IPS-18c (cell line): ENCODE measurements around the gene TMCC3.
"Not testable (repeated sequence)": the region's sequence is repeated elsewhere in the genome, so short reads cannot be mapped to it uniquely, and the experiment has no call there.

ENCODE experiments used
- H3K4me3 ChIP-seq: 2 replicates; pipeline ENCODE4 v1.7.0; 2013; ENCODE audit warnings: low read depth, mild to moderate bottlenecking, low read length, moderate library complexity; ENCODE audit not compliant: insufficient read depth
- H3K9me3 ChIP-seq: one replicate; pipeline ENCODE4 v1.6.1; 2013; ENCODE audit warnings: mild to moderate bottlenecking, low read length, moderate library complexity; ENCODE audit not compliant: control insufficient read depth, insufficient read depth

The TMCC3 gene

GRCh38 chr12:94565683-94566082 is 84.7 kb downstream of the TMCC3 start:
- Histone ChIP-seq H3K4me3 (no peak overlapping the region), H3K9me3 (no peaks in the 10 kb centered on the region)

- H3K4me3 ChIP-seq = no peak overlapping the region
- no peaks in the 10 kb centered on the region for H3K9me3 ChIP-seq
Measured at GRCh38 chr12:94563286-94563685, 87.1 kb downstream of the TMCC3 start.

- H3K9me3 ChIP-seq = no peaks in the 10 kb centered on the region
- H3K4me3 ChIP-seq = no peak overlapping the region
Measured at GRCh38 chr12:94561943-94562411, 88.4 kb downstream of the TMCC3 start.

- Histone ChIP-seq H3K9me3 (no peaks in the 10 kb centered on the region), H3K4me3 (no peak overlapping the region)
Measured at GRCh38 chr12:94560431-94561221, 89.7 kb downstream of the TMCC3 start.

- Histone ChIP-seq H3K4me3 (no peak overlapping the region), H3K9me3 (no peaks in the 10 kb centered on the region)
Measured at GRCh38 chr12:94558612-94559011, 91.7 kb downstream of the TMCC3 start.

- no peaks in the 10 kb centered on the region for H3K9me3 ChIP-seq
Measured at GRCh38 chr12:94557746-94558295, 92.5 kb downstream of the TMCC3 start.

GRCh38 chr12:94555687-94556086 is 94.7 kb downstream of the TMCC3 start:
- H3K9me3 ChIP-seq = no peaks in the 10 kb centered on the region
- H3K4me3 ChIP-seq = no peak overlapping the region

More at GRCh38 chr12:94557746-94558295, 92.5 kb downstream of the TMCC3 start:
- no peak overlapping the region for H3K4me3 ChIP-seq

GRCh38 chr12:94553875-94554274 is 96.5 kb downstream of the TMCC3 start:
- H3K4me3 ChIP-seq = no peak overlapping the region
- no peaks in the 10 kb centered on the region for H3K9me3 ChIP-seq

- Histone ChIP-seq H3K4me3 (no peak overlapping the region), H3K9me3 (no peaks in the 10 kb centered on the region)
Measured at GRCh38 chr12:94553130-94553519, 97.2 kb downstream of the TMCC3 start.

- H3K9me3 ChIP-seq = peaks cover 4% of the 10 kb centered on the region
- no peak overlapping the region for H3K4me3 ChIP-seq
Measured at GRCh38 chr12:94551810-94552209, 98.5 kb downstream of the TMCC3 start.

GRCh38 chr12:94550964-94551363 is 99.4 kb downstream of the TMCC3 start:
- Histone ChIP-seq H3K4me3 (no peak overlapping the region), H3K9me3 (peaks cover 4% of the 10 kb centered on the region)

- H3K9me3 ChIP-seq = not testable (repeated sequence)
Measured at GRCh38 chr12:94548833-94549232, 101.5 kb downstream of the TMCC3 start.

GRCh38 chr12:94545935-94546771 is 104.2 kb downstream of the TMCC3 start:
- no peak overlapping the region for H3K4me3 ChIP-seq
- peaks cover 7% of the 10 kb centered on the region for H3K9me3 ChIP-seq

More at GRCh38 chr12:94548833-94549232, 101.5 kb downstream of the TMCC3 start:
- not testable (repeated sequence) for H3K4me3 ChIP-seq

GRCh38 chr12:94544355-94544754 is 106.0 kb downstream of the TMCC3 start:
- peaks cover 7% of the 10 kb centered on the region for H3K9me3 ChIP-seq
- H3K4me3 ChIP-seq = no peak overlapping the region

- Histone ChIP-seq H3K4me3 (no peak overlapping the region), H3K9me3 (no peaks in the 10 kb centered on the region)
Measured at GRCh38 chr12:94538318-94538717, 112.0 kb downstream of the TMCC3 start.

GRCh38 chr12:94536040-94536965 is 114.1 kb downstream of the TMCC3 start:
- H3K4me3 ChIP-seq = no peak overlapping the region

GRCh38 chr12:94535510-94535921 is 114.8 kb downstream of the TMCC3 start:
- Histone ChIP-seq H3K9me3 (no peaks in the 10 kb centered on the region), H3K4me3 (no peak overlapping the region)

More at GRCh38 chr12:94536040-94536965, 114.1 kb downstream of the TMCC3 start:
- no peaks in the 10 kb centered on the region for H3K9me3 ChIP-seq
